Putamen (tissue), 1 donor: ENCODE data around the gene PARP16.

Experiments
- DNase-seq: peaks from one replicate; pipeline ENCODE4 v3.0.0-alpha.2; 2016; ENCODE audit warnings: low spot score

Gene PARP16

GRCh38 chr15:65311760-65312159 is 25.1 kb upstream of the PARP16 start:
- no peak for DNase-seq

DNA sequence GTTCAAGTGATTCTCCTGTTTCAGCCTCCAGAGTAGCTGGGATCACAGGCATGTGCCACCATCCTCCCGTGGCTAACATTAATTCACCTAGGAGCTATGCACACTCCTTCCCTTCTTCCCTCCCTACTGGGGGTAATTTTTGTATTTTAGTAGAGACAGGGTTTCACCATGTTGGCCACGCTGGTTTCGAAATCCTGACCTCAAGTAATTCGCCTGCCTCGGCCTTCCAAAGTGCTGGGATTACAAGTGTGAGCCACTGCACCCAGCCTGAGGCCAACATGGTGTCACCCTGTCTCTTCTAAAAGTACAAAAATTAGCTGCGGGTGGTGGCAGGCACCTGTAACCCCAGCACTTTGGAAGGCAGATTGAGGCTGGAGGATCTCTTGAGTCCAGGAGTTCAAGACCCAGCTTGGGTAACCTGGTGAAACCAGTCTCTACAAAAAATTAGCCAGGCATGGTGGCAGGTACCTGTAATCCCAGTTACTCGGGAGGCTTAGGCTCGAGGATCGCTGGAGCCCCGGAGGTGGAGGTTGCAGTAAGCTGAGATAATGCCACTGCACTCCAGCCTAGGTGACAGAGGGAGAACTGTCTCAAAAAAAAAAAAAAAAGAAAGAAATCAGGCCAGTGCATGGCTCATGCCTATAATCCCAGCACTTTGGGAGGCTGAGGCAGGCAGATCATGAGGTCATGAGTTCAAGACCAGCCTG is 23.9 kb upstream of the PARP16 start:
- no peak for DNase-seq

DNA sequence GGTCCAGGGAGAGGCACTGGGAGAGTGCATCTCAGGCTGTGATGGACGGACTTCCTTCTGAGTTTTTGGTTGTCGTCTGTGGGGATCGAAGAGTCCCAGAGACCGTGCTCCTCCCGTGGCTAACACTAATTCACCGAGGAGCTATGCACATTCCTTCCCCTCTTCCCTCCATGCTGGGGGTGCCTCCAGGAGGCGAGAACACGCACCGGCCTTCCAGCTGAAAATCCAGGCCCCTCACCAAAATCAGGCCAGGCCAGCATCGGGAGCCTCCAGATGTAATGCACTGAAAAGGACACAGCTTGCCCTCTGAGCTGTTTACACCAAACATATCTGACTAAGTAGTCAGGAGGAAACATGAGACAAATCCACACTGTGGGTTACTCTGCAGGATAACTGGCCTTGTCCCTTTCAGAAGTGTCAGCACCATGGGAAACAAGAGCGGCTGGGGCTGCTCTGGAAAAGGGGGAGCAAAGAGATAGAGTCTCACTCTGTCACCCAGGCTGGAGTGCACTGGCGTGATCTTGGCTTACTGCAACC is 23.3 kb upstream of the PARP16 start:
- no peak for DNase-seq

DNA sequence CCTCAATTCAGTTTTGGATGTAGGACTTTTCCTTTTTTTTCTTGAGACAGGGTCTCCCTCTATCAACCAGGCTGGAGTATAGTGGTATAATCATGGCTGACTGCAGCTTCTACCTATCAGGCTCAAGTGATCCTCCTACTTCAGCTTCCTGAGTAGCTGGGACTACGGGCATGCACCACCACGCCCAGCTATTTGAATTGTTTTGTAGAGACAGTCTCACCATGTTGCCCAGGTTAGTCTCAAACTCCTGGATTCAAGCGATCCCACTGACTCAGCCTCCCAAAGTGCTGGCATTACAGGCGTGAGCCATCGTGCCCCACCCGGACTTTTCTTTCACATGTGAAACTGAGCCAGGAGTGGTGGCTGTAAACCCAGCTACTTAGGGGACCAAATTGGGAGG is 21.3 kb upstream of the PARP16 start:
- DNase-seq = no peak

DNA sequence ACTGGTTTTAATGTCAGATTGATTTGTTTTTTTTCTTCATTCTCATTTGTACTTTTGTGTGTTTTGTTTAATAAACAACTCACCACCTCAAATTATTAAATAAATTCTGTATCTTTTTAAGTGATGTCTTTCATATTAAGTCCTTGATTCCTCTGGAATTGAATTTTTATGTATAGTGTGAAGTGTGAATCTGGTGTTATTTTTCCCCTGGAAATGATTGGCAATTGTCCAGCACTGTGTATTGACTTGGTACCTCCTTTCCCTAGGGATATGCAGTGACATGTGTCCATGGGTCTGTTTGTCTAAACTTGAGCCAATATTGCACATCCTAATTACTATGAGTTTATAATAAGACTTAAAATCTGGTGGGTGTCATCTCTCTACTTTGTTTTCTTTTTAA is 19.9 kb upstream of the PARP16 start:
- DNase-seq = no peak

GRCh38 chr15:65305776-65306175 is 19.1 kb upstream of the PARP16 start:
- no peak for DNase-seq

GRCh38 chr15:65305150-65305758 is 18.6 kb upstream of the PARP16 start:
- no peak for DNase-seq

- DNase-seq = peak; percentile 91
These were observed 17.9 kb upstream of the PARP16 start, which contains the start of gene RNU5B-1 for GRCh38 chr15:65304381-65305149. RNU5B-1 (plus strand) TSS chr15:65304677.

DNA sequence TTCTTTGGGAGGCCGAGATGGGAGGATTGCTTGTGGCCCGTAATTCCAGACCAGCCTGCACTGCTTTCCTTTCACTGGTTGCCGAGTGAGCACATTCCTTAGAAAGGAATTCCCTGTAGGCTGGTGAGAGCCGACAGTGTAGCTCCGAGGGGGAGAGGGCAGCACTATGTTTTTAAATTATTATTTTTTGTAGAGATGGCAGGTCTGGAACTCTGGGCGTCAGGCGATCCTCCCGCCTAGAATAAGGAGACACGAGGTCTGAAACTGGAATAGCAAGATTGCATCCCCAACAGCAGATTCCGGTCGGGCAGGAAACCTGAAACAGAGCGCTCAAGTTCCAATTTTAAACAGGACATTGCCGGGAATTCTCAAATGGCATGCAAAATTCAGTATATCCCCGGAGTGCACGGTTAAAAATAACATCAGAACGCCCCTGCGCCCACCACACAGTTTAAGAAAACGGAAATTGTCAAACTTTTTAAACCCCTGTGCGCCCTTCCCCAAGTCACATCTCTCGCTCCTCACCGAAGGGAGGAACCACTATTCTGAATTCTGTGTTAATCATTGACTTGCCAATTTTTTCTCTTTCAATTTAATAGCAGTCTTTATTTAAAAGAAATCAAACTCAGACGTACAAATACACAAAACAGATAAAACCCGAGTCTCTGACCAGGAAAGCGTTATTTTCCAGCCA is 17.2 kb upstream of the PARP16 start:
- peak; percentile 73 for DNase-seq

DNA sequence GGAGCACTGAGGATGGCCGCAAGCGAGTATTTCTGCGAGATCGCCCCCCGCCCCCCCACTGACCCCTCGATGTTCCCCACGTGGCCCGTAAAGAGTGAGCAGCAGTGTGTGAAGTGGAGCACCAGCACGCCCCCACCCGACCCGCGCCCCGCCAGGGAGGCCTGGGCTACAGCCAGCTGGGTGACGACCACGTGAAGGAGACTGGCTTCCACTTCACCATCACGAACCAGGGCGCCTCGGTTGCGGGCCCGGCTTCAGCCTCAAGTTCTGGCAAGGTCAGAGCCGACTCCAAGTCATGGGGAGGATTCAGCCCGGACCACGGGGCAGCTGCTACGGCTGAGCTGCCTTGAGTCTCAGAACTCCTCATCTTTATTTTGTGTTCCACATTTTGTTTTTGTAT is 15.4 kb upstream of the PARP16 start:
- DNase-seq = no peak

- no peak for DNase-seq
These were observed 14.3 kb upstream of the PARP16 start for GRCh38 chr15:65300924-65301441.

DNA sequence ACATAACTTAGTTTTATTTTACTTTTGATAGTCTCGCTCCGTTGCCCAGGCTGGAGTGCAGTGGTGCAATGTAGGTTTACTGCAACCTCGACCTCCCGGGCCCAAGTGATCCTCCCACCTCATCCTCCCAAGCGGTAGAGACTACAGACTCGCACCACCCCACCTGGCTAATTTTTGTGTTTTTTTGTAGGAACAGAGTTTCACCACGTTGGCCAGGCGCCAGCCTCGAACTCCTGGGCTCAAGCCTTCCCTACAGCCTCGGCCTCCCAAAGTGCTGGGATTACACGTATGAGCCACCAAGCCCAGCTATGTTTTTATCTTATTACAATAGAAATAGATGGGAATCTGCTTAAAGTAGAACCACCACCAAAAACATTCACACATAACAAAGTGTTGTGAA is 12.0 kb upstream of the PARP16 start:
- no peak for DNase-seq

DNA sequence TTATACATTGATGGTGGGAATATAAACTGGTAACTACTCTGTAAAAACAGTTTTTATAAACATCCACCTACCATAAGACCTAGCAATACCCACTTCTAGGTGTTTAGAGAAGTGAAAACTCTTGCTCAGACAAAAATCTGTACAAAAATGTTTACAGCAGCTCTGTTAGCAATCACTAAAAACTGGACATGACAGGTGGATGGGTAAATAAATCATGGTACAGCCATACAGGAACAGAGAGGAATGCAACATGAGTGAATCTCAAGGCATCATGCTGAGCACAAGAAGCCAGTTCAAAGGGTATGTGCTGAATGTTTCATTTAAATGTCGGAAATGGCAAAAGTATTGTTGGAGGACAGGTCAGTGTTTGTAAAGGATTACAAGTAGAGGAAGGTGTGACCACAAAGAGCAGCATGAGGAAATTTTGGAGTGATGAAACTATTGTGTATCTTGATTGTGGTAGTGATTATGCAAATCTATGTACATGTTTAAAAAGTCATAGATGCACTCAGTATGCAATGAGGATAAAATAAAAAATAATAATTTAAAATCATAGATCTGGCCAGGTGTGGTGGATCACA is 6.3 kb upstream of the PARP16 start:
- no peak for DNase-seq

DNA sequence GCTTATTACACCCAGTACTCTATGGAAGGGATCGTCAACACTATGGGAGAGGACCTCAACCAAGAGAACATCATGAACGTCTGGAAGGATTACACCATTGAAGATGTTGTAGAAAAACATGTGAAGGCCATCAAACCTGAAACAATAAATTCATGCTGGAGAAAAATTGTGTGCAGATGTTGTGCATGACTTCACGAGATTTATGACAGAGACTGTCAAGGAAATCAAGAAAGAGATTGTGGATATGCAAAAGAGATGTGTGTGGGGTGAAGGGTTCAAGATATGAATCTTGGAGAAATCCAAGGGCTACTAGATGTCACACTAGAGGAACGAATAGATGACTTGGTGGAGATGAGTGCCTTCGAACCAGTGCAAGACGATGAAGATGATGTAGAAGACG is 3.5 kb upstream of the PARP16 start:
- no peak for DNase-seq

GRCh38 chr15:65289261-65289854 is 2.7 kb upstream of the PARP16 start:
- DNase-seq = no peak

- DNase-seq = no peak
These were observed 805 bp upstream of the PARP16 start for GRCh38 chr15:65287520-65287855.

GRCh38 chr15:65286069-65286703 is 497 bp downstream of the PARP16 start:
- peak; percentile 41 for DNase-seq

GRCh38 chr15:65285291-65286068 is 1.2 kb downstream of the PARP16 start:
- no peak for DNase-seq

DNA sequence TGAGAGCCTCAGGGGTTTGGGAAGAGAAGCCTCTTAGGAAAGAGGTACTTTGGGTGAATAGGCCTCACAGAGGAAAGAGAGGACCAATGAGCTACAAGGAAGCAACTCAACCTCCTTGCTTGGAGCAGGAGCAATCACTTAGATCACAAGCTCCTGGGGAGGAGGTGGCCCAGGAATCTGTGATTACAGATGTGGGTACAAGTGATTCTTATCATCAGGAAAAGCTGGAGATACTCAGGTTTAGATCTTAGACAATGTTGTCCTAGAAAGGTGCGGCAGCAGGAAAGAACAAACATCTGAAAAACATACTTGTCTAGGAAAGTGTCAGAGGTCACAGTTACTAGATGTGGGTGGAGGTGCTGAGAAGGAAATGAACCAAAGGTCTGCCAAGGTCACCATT is 8.2 kb downstream of the PARP16 start:
- no peak for DNase-seq

- DNase-seq = no peak
These were observed 9.7 kb downstream of the PARP16 start for GRCh38 chr15:65277015-65277414.
